ENCODE results near the gene SGMS1. TPM values are rescaled to one million over a fixed set of nuclear protein-coding genes. Genes with fewer than 3 reads are reported as not detected.
A peak's percentile ranks its signal among the peaks of the same experiment; 100 is the strongest.

Gene SGMS1
- total RNA-seq, 2 experiments from 2014 or later = 24.8 to 25.2 TPM

DNA sequence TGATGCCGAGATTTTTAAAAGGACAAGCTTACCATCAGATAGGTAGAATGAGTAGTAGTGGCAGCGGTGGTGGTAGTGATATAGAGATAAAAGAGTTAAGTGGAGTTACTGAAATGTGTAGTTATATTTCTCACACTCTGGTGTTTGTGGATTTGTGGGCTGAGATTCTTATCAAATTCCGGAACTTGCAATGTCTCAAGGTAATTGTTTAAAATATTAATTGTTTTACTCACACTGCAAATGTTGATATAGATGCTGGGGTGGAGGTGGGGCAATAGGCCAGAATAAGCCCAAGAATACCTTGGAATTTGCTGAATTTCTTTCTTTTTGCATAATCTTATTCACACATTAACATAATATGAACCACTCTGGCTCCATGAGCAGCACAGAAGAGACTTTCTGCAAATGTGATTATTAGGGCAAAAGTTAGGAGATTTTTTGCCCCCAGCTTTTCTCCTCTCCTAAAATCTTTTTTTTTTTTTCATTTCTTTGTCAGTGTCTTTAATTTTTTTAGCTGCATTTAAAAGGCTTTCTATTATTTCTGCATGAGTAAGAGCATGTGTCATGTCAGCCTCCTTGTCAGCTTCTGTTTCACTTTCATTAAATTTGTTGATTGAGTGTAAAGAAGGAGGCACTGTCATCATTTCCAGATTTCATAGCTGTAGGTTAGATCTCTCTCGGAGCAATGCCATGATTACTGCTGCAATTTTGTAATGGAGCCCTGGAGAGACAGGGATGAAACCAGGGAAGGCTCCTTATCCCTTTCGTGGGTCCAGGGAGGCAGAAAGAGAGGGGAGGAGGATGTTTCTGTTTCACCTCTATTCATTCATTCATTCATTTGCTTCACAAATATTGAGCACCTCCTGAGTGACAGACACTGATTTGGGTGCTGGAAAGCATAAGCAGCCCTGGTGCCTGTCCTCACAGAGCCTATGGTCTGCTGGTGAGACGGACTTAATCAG lies 13.1 kb upstream of the SGMS1 start:
- intact Hi-C loops (cut with DNase I, micrococcal nuclease) = loop anchor here in 1 of 2 experiments (10.0 kb wide), 1 partner anchor 98 kb away; the partner anchor contains the start of gene ASAH2B

DNA sequence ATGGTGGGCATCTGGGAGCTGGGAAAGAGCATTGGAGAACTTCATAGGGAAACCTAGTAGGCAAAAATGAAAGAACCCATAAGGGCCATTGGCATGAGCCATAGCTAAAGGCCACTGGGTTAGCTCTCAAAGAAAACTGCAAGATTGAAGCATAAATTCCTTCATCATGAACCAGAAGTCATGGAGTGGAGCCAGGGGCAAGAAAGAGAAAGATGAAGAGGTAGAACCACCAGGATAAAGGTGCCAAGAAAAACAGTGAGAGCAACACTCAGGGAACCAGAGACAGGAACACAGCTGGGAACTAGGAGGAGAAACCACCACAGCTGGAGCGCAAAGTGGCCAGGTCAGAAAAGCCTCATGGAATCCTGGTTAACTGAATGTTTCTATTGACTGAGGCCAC lies 11.5 kb upstream of the SGMS1 start:
- ChIA-PET POLR2A (interaction anchor here (4.2 kb wide), 1 partner anchor 12 kb away, joined by 100 read pairs; the partner anchor contains the start of gene SGMS1), CTCF (no interaction called here)
- ATAC-seq (ENCODE audit: poor library complexity) = no peak
- H3K27ac Mint-ChIP-seq = no peak overlapping the region
- Histone ChIP-seq H3K27ac (ENCODE audit: low read depth in 1 of 2, low read length in 2 of 2) (no peak overlapping the region), H3K9me3 (ENCODE audit: control insufficient read depth in 1 of 2, insufficient read depth in 1 of 2, low read length in 2 of 2) (no peaks in the 10 kb centered on the region), H3K4me1 (ENCODE audit: insufficient read depth, low read length) (peaks cover 27% of the 10 kb centered on the region), H3K27me3 (ENCODE audit: control insufficient read depth in 1 of 2, insufficient read depth in 2 of 2, low read length in 2 of 2) (no peaks in the 10 kb centered on the region), H3K4me3 (ENCODE audit: low read length) (no peak overlapping the region), H3K36me3 (ENCODE audit: insufficient read depth, low read length) (no peaks in the 10 kb centered on the region)
- no peak for DNase-seq
- intact Hi-C loops (cut with DNase I, micrococcal nuclease) = loop anchor here in 1 of 2 experiments (10.0 kb wide), 1 partner anchor 100 kb away; the partner anchor contains the start of gene ASAH2B
- no peaks in the 10 kb centered on the region for H3K27me3 Mint-ChIP-seq
- TF ChIP-seq, protein P1, sequence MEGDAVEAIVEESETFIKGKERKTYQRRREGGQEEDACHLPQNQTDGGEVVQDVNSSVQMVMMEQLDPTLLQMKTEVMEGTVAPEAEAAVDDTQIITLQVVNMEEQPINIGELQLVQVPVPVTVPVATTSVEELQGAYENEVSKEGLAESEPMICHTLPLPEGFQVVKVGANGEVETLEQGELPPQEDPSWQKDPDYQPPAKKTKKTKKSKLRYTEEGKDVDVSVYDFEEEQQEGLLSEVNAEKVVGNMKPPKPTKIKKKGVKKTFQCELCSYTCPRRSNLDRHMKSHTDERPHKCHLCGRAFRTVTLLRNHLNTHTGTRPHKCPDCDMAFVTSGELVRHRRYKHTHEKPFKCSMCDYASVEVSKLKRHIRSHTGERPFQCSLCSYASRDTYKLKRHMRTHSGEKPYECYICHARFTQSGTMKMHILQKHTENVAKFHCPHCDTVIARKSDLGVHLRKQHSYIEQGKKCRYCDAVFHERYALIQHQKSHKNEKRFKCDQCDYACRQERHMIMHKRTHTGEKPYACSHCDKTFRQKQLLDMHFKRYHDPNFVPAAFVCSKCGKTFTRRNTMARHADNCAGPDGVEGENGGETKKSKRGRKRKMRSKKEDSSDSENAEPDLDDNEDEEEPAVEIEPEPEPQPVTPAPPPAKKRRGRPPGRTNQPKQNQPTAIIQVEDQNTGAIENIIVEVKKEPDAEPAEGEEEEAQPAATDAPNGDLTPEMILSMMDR (IDR thresholded peaks at IDR 0.05) = no peak
- no peaks in the 10 kb centered on the region for H3K36me3 Mint-ChIP-seq (ENCODE audit: low read depth)
- no peaks in the 10 kb centered on the region for H3K9me3 Mint-ChIP-seq
- peaks cover 49% of the 10 kb centered on the region for H3K4me1 Mint-ChIP-seq (ENCODE audit: low read depth)
- H3K4me3 Mint-ChIP-seq = no peak overlapping the region

More for the DNA sequence above, 13.1 kb upstream of the SGMS1 start:
- Histone ChIP-seq H3K36me3 (ENCODE audit: insufficient read depth, low read length) (no peaks in the 10 kb centered on the region), H3K4me1 (ENCODE audit: insufficient read depth, low read length) (peaks cover 27% of the 10 kb centered on the region), H3K4me3 (ENCODE audit: low read length) (peak overlapping the region; percentile 27), H3K9me3 (ENCODE audit: control insufficient read depth in 1 of 2, insufficient read depth in 1 of 2, low read length in 2 of 2) (no peaks in the 10 kb centered on the region), H3K27ac (ENCODE audit: low read depth in 1 of 2, low read length in 2 of 2) (no peak overlapping the region), H3K27me3 (ENCODE audit: control insufficient read depth in 1 of 2, insufficient read depth in 2 of 2, low read length in 2 of 2) (no peaks in the 10 kb centered on the region)
- Mint-ChIP-seq H3K36me3 (ENCODE audit: low read depth) (no peaks in the 10 kb centered on the region), H3K4me3 (peak overlapping the region; percentile 67), H3K27ac (peak overlapping the region; percentile 45), H3K27me3 (no peaks in the 10 kb centered on the region), H3K9me3 (no peaks in the 10 kb centered on the region), H3K4me1 (ENCODE audit: low read depth) (peaks cover 49% of the 10 kb centered on the region)
- peak in 4 of 14 experiments; percentile 24 to 73 (median 55) for DNase-seq
- TF ChIP-seq, protein P1 (IDR thresholded peaks at IDR 0.05) = no peak
- CTCF ChIA-PET = interaction anchor here (0.6 to 1.4 kb wide), 2 partner anchors 84 to 259 kb away, joined by 3 to 4 read pairs; no protein-coding TSS in a partner anchor
- ATAC-seq (ENCODE audit: poor library complexity) = peak; percentile 79
- POLR2A ChIA-PET = interaction anchor here (1.3 to 4.2 kb wide), 4 partner anchors 11 to 124 kb away, joined by 4 to 100 read pairs (median 8); partner anchors contain the start of gene SGMS1

DNA sequence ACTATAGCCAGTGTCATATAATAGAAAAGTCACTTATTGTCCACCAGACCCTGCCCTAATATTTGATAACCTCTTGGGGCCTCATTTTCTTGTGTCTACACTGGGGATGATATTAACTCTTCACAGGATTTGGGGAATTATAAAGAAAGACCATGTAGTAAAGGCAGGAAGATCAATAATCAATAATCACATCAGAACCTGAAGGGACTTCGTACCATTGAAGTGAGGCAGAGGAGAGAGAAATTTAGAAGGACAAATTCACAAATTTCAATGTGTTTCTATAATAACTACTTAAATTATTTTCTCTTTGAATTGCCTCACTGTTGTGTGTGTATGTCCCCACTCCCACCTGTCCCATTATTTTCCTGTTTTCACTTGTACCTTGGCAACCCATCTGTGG lies 10.7 kb upstream of the SGMS1 start:
- CTCF ChIA-PET = no interaction called here
- POLR2A ChIA-PET = interaction anchor here (4.2 kb wide), 1 partner anchor 11 kb away, joined by 100 read pairs; the partner anchor contains the start of gene SGMS1

More for the DNA sequence above, 10.7 kb upstream of the SGMS1 start:
- no peaks in the 10 kb centered on the region for H3K27me3 Mint-ChIP-seq
- no peaks in the 10 kb centered on the region for H3K36me3 ChIP-seq (ENCODE audit: insufficient read depth, low read length)
- peaks cover 27% of the 10 kb centered on the region for H3K4me1 ChIP-seq (ENCODE audit: insufficient read depth, low read length)
- H3K4me3 ChIP-seq (ENCODE audit: low read length) = no peak overlapping the region
- H3K36me3 Mint-ChIP-seq (ENCODE audit: low read depth) = no peaks in the 10 kb centered on the region
- no peaks in the 10 kb centered on the region for H3K27me3 ChIP-seq (ENCODE audit: control insufficient read depth in 1 of 2, insufficient read depth in 2 of 2, low read length in 2 of 2)
- no peaks in the 10 kb centered on the region for H3K9me3 ChIP-seq (ENCODE audit: control insufficient read depth in 1 of 2, insufficient read depth in 1 of 2, low read length in 2 of 2)
- H3K4me3 Mint-ChIP-seq = no peak overlapping the region
- TF ChIP-seq, protein P1 (IDR thresholded peaks at IDR 0.05) = no peak
- H3K4me1 Mint-ChIP-seq (ENCODE audit: low read depth) = peaks cover 49% of the 10 kb centered on the region
- DNase-seq = no peak
- no peak for ATAC-seq (ENCODE audit: poor library complexity)
- H3K27ac Mint-ChIP-seq = no peak overlapping the region
- no peak overlapping the region for H3K27ac ChIP-seq (ENCODE audit: low read depth in 1 of 2, low read length in 2 of 2)
- intact Hi-C loops (cut with DNase I, micrococcal nuclease) = loop anchor here in 1 of 2 experiments (10.0 kb wide), 1 partner anchor 100 kb away; the partner anchor contains the start of gene ASAH2B
- H3K9me3 Mint-ChIP-seq = no peaks in the 10 kb centered on the region

Measured in CD4-positive, alpha-beta T cell (primary cell).